HG03460 (cell line): Measurements from ENCODE around the gene PPP1R13B.
"Not testable (repeated sequence)": the region's sequence is repeated elsewhere in the genome, so short reads cannot be mapped to it uniquely, and the experiment has no call there.

ENCODE experiments used
- ATAC-seq: cut with Tn5 transposase; IDR thresholded peaks from one replicate; pipeline ENCODE4 v1.9.1; 2021; ENCODE audit not compliant: unreplicated experiment

PPP1R13B gene

DNA sequence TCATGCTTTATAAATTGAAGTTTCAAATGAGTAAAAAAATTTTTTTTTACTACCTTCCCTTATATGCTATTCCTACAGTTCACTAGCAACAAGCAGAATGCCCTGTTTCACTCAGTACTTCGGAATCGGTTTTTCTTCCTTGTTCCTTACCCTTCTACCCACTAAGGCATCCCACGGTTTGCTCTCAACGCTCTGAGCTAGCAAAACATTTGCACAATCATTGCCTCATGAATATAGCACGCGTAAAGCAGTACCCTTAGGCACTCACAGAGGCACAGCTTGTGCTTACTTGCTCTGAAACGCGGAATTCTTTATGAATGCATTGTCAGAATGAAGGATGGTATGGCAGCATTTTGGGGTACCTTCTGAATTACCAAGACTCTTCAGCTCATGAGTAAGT lies 45.0 kb downstream of the PPP1R13B start:
- ATAC-seq = no peak

DNA sequence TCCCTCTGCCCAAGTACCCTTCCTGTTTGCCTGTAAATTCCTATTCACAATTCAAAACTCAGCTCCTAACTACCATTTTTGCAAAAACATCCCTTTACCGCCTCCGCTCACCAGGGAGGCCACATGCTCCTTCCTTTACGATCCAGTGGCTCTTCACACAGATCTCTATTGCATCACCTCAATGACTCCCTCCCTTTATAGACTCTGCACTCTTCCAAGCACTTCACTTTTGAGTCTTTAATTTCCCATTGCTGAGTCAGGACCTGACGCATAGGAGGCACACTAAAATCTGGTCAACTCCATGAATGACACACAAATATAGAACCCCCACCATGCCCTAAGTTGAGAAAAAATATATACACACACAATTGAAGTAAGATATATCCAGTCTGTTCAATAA lies 45.9 kb downstream of the PPP1R13B start:
- no peak for ATAC-seq

DNA sequence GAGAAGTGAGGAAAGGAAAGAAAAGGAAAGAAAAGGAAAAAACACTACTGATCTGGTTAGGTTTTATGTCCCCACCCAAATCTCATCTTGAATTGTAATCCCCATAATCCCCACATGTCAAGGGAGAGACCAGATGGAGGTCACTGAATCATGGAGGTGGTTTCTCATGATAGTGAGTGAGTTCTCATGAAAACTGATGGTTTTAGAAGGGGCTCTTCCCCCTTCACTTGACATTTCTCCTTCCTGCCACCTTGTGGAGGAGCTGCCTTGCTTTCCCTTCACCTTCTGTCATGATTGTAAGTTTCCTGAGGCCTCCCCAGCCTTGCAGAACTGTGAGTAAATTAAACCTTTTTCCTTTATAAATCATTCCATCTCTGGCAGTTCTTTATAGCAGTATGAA lies 54.2 kb downstream of the PPP1R13B start:
- not testable (repeated sequence) for ATAC-seq

DNA sequence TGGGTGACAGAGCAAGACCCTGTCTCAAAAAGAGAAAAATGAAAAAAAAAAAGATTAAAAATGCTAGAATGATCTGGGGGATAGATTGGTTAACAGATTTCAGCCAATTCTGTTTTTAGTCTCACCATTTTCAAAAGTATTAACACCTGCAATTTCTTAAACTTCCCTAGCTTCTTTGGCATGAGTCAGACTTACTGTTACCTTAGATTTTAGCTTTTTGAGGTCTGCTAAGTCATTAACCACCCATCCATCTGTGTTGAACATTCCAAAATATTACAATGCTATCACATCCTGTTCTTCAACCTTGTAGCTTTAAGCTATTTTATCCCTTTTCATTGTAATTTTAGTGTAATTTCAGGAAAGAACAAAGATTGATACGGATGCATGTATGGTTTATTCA lies 59.3 kb downstream of the PPP1R13B start:
- ATAC-seq = no peak

DNA sequence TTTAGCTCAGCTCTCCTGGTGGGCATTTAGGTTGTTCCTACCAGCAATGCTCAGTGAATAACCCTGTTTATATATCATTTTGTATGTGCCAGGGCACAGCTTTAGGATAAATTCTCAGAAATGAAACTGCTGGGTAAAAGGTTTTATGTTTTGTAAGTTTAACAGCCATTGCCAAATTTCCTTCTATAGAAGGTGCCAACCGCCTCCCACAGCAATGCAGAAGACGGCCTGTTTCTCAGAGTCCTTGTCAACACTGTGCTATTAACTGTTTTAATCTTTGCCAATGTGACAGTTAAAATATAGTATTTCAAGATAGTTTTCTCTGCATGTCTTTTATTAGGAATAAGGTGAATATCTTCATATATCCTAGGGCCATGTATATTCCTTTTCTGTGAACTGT lies 65.0 kb downstream of the PPP1R13B start:
- no peak for ATAC-seq

DNA sequence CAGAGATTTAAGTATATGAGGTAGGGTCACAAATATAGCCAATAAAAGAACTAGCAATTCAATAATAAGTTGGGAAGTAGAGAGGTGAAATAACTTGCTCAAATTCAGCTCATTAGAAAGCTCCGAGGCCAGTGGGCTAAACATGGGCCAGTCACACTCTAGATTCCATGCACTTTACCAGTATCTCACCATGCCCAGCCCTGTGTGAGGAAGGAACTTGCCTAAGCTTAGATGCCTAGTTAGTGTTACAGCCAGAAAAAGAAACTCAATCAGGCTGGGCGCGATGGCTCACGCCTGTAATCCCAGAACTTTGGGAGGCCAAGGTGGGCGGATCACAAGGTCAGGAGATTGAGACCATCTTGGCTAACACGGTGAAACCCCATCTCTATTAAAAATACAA lies 71.1 kb downstream of the PPP1R13B start:
- not testable (repeated sequence) for ATAC-seq

DNA sequence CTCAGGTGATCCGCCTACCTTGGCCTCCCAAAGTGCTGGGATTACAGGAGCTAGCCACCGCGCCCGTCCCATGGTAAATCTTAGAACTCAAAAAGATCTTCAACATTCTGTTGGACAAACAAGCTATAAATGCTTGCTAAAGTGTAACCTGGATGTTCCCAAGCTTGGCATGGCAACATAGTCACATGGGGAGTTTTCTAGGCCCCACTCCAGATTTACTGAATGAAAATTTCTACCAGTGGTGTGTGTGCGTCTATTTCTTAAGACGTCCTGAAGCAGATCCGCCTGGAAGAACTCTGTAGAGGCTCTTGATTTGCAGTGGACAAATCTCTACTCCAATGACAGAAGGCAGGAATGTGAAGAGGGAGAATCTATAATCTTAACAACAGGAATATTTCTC lies 71.9 kb downstream of the PPP1R13B start:
- ATAC-seq = no peak

DNA sequence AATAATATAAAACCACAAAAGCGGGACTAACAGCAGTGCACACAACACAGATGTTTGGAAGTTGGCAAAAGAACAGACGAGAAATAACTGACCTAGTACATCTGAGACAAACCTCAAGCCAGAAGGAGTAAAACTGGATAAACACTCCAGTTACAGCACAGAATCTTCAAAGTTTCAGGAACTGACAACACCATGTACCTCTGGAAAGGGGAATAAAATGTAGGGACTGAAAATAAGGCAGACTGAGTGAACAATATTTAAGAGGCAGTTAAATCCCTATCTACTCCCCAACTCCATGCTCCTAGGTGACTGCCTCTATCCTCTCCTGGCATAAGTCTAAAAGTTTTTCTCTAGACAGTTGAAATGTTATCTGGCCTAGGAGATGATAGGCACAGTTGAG lies 73.9 kb downstream of the PPP1R13B start:
- no peak for ATAC-seq

DNA sequence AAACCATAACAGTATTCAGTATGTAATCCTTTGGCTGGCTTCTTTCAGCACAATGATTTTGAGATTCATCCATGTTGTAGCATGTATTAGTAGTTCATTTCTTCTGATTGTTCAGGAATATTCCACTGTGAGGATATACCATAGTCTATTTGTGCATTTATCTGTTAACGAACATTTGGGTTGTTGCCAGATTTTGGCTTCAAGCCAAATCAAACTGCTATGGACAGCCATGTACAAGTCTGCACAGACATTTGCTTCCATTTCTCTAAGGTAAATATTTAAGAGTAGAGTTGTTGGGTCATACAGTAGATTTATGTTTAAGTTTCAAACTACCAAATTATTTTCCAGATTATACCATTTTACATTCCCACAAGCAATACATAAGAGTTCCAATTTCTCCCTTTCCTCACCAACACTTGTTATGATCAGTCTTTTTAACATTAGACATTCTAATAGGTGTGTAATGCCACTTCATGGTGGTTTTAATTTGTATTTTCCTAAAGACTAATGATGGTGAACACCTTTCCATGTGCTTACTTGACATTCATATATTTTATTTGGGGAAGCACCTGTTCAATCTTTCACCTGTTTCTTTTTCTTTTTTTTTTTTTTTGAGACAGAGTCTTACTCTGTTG lies 75.2 kb downstream of the PPP1R13B start:
- no peak for ATAC-seq

DNA sequence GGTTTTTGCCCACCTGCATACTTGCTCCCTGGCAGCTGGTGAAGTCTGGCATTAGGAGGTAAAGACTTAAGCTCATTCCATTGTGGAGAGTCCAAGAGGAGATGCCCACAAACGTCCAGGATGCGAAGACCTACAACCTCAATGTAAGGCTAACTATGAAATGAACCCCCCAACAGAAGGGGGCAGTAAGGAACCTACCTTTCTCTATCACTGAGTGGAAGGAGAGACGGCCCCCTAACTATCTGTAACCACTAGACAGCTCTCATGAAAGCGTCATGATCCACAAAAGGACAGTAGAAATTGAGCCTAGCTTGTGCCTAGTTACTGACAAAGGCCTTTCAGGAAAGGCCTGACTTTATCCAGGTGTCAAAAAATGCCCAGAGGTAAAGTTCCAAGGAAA lies 76.5 kb downstream of the PPP1R13B start:
- ATAC-seq = no peak

DNA sequence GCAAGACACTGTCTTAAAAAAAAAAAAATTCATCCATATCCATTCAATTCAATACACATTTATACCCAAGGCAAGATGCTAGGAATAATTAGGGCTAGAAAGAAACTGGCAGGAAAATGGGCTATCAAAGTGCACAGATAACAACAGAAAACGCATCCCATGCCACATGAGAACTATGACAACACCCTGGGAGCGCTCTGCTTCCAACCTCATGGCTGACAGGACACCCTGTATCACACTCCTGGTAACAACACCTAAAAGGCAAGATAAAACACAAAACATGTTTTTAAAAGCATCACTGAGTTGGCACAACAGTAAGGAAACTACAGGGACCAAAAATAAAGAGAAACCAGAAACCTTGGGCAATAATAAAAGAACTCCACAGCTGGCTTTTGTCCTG lies 76.9 kb downstream of the PPP1R13B start:
- ATAC-seq = no peak

DNA sequence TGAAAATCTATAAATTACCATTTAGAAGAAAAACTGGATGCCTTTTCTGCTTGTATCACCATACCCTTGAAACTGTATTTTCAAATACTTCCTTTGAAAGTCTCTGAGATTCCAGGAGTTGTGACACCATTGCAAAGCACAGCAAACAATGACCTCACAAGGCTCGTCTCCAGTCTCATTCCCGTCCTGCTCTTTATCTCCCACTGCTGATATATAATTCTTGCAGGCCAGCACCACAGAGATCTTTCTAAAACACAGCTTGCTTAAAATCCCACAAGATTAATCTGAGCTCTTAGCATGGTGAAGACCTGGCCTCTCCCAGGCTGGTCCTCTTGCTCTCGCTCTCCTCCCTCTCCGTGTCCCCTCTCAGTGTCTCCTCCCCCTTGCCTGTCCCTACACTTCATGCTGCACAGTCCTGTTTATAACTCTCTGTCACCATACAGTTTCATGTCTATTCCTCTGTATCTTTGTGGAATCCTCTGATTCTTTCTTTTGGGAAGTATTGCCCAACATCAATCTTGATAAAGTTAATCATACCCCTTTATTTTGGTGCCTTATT lies 80.0 kb downstream of the PPP1R13B start:
- ATAC-seq = no peak

DNA sequence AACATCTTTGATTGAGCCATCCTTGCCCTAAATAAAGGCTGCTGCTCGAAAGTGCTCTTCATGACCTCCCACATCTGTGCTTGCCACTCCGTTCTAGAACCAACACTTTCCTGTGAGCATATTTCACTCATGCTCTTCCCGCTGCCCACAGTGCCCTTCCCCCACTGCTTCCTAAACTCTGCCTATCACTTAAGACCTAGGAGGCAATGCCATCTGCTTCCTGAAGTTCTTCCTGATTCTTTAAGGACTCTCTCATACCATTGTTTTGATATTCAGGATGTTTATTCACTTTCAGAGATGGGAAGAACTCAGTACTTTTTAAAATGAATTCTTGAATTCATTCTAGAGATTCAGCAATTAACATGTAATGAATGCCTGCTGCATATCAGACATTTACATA lies 81.8 kb downstream of the PPP1R13B start:
- no peak for ATAC-seq

DNA sequence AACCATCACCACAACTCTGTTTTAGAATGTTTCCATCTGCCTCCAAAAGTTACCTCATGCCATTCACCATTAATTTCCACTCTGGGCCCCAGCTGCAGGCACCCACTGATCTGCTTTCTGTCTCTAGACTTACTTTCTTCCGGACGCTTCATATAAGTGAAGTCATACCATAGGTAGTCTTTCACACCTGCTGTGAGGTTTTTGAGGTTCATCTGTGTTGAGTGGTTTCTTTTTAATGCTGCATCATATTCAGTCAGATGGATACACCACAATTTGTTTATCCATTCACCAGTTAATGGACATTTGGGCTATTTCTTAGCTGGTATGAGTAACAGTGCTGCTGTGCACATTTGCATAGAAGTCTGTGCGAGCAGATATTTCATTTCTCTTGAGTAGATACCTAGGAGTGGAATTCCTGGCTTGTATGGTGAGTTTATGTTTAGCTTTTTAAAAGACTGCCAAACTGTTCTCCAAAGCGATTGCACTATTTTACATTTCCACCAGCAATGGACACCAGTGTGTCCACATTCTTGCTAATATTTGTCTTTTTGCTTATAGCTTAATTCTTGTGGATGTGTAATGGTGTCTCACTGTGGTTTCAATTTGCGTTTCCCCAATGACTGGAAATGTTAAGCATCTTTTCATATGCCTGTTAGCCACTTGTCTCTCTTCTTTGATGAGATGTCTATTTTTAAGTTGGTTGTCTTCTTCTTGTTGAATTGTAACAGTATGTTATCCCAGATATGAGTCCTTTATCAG lies 83.5 kb downstream of the PPP1R13B start:
- ATAC-seq = peak; percentile 52

DNA sequence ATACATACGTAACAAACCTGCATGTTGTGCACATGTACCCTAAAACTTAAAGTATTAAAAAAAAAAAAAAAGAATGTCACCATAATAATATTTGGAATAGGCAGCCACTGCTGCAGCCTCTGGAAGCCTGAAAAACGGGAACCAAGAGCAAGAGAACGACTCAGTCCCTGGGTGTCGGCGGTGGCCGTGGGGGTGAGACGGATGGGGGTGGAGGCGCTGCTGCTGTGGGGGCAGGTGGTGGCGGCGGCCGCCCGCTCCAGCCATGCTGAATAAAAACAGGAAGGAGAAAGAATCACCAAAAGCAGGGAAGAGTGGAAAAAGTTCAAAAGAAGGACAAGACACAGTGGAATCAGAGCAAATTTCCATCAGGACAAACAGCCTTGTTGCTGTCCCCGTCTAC lies 84.8 kb downstream of the PPP1R13B start:
- no peak for ATAC-seq

DNA sequence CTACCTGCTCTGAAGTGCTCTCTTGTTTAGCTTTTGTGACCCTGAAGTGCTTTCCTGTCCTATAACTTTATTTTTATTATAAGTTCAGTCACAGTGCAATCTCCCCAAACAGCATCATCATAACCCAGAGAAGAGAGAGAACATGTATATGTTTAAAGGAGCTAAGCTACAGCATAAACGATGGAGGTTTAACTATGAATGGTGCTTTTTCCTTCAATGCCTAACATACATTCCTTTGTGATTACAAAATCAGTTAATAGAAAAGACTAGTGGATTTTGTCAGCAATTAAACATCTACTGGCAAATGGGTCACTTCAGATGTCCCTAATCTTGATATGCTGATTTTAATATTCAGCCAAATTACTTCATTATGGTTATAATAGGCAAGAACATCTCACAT lies 85.3 kb downstream of the PPP1R13B start:
- no peak for ATAC-seq

DNA sequence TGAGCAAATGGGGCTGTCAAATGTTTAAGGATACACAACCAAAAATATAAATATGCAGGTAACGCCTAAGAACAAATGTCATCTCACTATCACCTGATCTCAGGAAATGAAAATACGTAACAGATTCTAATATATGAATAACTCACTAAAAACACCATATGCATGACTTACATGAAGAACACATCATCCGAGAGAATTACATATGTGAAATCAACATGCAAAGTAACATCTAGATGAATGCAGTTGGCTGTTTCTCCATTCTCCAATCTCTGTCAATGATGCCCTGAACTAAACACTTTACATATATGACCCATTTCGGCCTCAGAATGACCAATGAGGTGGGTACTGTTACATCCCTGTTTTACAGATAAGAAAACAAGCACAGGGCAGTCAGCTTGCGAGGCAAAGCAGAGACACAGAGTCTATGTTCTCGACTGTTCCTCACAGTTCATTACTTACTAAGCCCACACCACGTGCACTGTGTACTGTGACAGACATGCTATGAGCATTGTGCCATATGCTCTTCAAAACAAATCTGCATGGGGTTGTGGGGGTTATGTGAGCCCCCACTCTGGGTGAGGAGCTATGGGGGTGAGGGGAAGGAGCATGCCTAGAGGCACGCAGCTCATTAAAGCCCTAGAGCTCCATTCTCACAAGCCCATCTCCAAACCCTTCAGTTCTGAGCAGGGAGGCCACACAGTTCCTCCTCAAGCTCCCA lies 89.2 kb downstream of the PPP1R13B start:
- no peak for ATAC-seq

DNA sequence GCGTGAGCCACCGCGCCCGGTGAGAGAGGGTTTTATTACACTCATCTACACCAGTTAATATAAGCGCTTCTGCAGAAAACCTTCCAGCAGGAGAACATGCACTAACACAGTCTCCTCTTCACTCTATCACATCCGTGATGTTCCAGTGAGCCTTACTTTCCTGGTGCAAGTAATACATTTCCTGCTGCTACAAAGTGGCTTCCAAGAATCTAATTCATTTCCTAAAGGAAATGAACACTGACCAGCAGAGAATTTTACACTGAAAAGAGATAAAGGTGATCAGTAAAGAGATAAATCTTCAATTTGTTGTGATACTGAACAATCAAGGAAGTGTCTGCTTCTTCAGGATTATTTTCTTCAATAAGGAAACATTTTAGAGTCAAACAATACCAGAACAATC lies 92.3 kb downstream of the PPP1R13B start:
- no peak for ATAC-seq

DNA sequence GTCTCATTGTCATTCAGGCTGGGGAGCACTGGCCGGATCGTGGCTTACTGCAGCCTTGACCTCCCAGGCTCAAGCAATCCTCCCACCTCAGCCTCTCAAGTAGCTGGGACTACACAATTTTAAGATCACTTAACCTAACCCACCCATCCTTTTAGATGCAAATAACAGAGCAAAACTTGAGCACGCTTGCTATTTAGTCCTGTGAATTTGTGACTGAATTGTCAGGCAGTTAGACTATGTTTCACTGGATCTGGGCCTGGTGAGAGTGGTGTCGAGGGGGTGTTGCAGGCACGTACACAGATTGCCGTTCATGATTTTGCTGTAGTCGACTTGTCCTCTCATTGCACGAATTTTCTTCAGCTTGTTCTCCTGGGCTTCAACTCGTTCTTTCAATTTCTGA lies 93.6 kb downstream of the PPP1R13B start:
- ATAC-seq = no peak

DNA sequence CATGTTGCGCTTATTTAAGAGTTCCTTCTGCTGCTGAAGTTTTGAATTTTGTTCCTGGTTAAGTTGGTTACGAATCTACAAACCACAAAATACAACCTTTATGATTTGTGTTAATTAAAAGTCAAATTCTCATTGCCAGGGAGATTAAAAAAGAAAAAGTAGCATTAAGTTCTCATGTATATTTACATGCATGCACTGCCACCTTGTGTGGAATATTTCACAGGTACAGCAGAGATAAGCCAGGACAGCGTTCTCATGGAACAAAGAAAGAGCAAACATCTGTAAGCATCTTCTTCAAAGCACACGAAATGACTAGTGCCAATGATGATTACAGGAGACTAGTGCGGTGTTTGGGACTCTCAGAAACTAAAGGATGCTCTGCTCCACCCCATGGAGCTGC lies 97.5 kb downstream of the PPP1R13B start:
- ATAC-seq = no peak

DNA sequence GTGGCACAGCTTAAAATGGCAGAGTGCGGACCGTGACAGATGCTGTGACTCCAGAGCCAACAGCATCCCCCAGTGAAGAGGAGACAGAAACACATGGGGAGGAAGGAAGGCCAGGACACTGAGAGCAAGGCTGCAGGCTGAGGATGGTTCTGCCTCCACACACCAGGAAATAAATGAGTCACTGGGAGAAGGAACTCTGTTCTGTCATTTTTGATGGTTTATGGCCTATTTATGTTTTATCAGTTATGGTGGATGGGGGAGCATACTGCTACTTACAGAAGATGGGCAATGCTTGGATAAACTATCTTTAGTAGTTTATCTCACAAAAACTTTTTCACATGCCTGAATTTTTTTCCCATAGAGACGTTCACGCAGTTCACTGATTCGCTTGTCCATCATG lies 97.9 kb downstream of the PPP1R13B start:
- ATAC-seq = no peak

DNA sequence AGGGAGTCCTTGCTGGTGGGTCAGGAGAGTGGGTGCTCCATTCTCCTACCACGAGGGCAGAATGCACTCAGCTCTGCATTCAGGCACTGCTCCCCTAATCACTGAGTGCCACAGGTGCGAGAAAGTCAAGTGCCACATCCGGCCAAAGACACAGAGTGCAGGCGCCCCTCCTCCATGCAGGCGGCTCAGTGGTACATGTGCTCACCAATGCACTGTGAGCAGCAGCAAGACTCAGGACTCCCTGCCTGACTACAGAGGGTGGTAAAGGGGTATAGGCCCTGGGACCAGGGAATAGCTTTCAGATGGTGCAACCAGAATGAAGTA lies 98.9 kb downstream of the PPP1R13B start:
- ATAC-seq = no peak
